ENCODE results near the gene MARF1. TPM values are rescaled to one million over a fixed set of nuclear protein-coding genes. Genes with fewer than 3 reads are reported as not detected.

Gene MARF1
- total RNA-seq, 1 donor: 25.7 TPM

DNA sequence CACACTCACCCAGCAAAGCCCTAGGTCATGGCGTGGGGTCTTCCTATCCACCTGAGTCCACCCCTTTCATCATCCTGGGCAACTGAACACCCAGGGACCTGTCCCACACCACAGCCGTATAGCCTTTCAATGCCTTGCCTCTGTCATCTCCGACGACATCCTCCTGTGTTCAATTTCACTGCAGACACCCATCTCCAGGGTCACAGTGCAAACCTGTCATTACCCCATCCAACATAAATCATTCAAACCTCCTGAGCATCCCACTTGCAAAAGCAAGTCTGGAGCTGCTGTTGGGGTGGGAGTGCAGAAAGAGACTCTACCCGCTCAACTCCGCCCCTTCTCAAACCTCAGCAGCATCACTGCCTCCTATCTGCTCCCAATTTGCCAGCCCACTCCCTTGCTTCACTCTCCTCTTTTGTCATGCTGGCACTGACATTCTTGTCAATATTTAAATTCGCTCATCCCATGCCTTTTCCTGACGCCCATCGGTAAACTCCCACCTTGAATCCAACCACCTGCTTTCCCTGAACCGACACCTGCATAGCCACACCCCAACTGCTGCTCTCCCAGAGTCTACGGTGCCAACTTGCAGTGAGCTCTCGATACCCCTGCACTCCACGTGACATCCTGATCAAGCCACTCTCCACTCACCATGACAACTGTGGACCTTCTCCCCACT is 37.0 kb downstream of the MARF1 start:
- no peaks in the 10 kb centered on the region for H3K9me3 ChIP-seq (ENCODE audit: low read depth, low read length)
- peaks cover 47% of the 10 kb centered on the region for H3K36me3 ChIP-seq (ENCODE audit: insufficient read depth, low read length)
- H3K4me3 ChIP-seq (ENCODE audit: insufficient read depth, low read length): no peak overlapping the region
- H3K4me1 ChIP-seq (ENCODE audit: insufficient read depth, low read length): peaks cover 40% of the 10 kb centered on the region
- TF ChIP-seq, protein P1, sequence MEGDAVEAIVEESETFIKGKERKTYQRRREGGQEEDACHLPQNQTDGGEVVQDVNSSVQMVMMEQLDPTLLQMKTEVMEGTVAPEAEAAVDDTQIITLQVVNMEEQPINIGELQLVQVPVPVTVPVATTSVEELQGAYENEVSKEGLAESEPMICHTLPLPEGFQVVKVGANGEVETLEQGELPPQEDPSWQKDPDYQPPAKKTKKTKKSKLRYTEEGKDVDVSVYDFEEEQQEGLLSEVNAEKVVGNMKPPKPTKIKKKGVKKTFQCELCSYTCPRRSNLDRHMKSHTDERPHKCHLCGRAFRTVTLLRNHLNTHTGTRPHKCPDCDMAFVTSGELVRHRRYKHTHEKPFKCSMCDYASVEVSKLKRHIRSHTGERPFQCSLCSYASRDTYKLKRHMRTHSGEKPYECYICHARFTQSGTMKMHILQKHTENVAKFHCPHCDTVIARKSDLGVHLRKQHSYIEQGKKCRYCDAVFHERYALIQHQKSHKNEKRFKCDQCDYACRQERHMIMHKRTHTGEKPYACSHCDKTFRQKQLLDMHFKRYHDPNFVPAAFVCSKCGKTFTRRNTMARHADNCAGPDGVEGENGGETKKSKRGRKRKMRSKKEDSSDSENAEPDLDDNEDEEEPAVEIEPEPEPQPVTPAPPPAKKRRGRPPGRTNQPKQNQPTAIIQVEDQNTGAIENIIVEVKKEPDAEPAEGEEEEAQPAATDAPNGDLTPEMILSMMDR (IDR thresholded peaks at IDR 0.05; ENCODE audit: extremely low read depth, low read depth, low read length): no peak
- no peaks in the 10 kb centered on the region for H3K27me3 ChIP-seq (ENCODE audit: insufficient read depth, low read length)
- no peak overlapping the region for H3K4me2 ChIP-seq (ENCODE audit: insufficient read depth, low read length)
- no peak overlapping the region for H2AFZ ChIP-seq (ENCODE audit: low read length)
- H3K27ac ChIP-seq (ENCODE audit: low read depth, low read length): no peak overlapping the region
- H4K20me1 ChIP-seq (ENCODE audit: insufficient read depth, low read length): peaks cover 9% of the 10 kb centered on the region
- DNase-seq (ENCODE audit: insufficient read length, low spot score, missing footprints): no peak
- H3K79me2 ChIP-seq (ENCODE audit: insufficient read depth, low read length): no peaks in the 10 kb centered on the region

DNA sequence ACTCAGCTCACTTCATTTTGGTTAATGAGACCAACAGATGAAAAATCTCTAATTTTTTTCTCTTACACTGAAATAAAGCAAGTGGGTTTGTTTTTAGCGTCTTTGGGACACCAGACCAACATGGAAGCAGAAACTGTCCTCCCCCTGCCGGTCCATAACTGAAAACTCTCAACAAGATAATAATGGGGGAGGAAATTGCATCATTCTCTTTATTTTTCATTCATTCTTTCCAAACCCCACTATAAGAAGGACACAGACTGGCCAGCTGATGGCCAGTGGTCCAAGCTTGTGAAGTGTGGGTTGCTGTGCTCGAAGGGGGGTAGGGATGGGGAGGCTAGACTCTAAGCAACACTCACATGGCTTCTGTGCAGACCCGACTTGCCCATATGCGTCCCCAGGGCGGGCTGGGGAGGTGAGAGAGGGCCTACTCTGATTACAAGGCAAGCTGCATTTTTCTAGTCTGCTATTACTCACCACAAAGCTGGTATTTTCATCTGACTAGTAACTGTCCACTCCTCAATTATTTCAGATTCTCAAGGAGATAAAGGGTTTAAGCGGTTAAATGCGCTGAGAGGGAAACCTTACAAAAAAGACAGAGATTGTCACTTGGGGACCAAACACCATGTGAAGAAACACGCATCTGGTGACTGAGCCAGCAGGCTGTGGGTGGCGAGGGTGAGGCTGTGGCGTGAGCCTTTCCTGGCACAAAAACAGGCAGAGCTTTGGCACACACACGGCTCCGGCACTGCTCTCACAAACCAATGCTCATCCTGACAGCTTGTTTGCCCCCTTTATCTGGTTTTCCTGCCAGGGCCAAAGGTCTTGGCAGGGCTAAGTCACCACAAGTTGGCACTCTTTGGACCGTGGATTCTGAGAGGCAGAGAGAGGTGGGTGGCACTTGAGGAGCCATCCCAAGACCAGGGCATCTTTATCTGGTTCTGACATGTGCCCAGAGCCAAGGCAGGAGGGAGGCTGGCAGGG is 38.2 kb downstream of the MARF1 start:
- Histone ChIP-seq H3K4me2 (ENCODE audit: insufficient read depth, low read length) (peak overlapping the region; percentile 52), H3K27ac (ENCODE audit: low read depth, low read length) (peak overlapping the region; percentile 42)
- no peak for DNase-seq (ENCODE audit: insufficient read length, low spot score, missing footprints)

DNA sequence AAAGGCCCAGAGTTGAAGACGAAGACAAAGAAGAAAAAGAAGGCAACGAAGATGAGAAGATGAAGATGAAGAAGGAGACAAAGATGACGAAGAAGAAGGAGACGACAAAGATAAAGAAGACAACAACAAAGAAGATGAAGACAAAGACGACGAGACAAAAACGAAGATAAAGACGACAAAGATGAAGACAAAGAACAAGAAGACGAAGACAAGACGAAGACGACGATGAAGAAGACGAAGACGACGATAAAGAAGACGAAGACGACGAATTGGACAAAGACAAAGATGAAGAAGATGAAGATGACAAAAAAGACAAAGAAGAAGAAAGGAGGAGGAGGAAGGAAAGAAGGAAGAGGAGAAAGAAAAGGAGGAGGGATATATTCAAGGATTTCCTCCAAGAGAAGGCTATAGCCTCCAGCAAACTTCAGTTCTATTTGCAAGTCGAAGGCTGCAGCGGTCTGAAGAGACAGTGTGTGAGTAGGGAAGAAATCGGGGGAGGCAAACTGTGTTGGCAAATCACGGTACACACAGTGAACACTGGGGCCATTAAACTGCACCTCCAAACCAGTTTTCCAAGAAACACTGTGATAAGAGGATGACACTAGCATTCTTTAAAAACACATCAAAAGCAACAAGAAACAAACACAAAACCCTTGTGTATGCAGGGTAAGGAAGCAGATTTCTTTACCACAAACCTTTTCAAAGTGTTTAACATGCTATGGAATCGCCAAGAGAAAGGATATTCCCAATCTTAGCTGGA is 40.5 kb downstream of the MARF1 start:
- TF ChIP-seq, protein P1 (IDR thresholded peaks at IDR 0.05; ENCODE audit: extremely low read depth, low read depth, low read length): no peak
- no peaks in the 10 kb centered on the region for H3K9me3 ChIP-seq (ENCODE audit: low read depth, low read length)
- no peak overlapping the region for H3K27ac ChIP-seq (ENCODE audit: low read depth, low read length)
- H3K36me3 ChIP-seq (ENCODE audit: insufficient read depth, low read length): peaks cover 57% of the 10 kb centered on the region
- no peak overlapping the region for H3K4me3 ChIP-seq (ENCODE audit: insufficient read depth, low read length)
- H3K4me1 ChIP-seq (ENCODE audit: insufficient read depth, low read length): peaks cover 21% of the 10 kb centered on the region
- H3K79me2 ChIP-seq (ENCODE audit: insufficient read depth, low read length): no peaks in the 10 kb centered on the region
- no peak overlapping the region for H2AFZ ChIP-seq (ENCODE audit: low read length)
- no peaks in the 10 kb centered on the region for H3K27me3 ChIP-seq (ENCODE audit: insufficient read depth, low read length)
- H3K4me2 ChIP-seq (ENCODE audit: insufficient read depth, low read length): no peak overlapping the region
- no peak for DNase-seq (ENCODE audit: insufficient read length, low spot score, missing footprints)
- H4K20me1 ChIP-seq (ENCODE audit: insufficient read depth, low read length): peaks cover 9% of the 10 kb centered on the region

More for the DNA sequence above, 38.2 kb downstream of the MARF1 start:
- no peaks in the 10 kb centered on the region for H3K79me2 ChIP-seq (ENCODE audit: insufficient read depth, low read length)
- no peaks in the 10 kb centered on the region for H3K27me3 ChIP-seq (ENCODE audit: insufficient read depth, low read length)
- H2AFZ ChIP-seq (ENCODE audit: low read length): no peak overlapping the region
- peaks cover 51% of the 10 kb centered on the region for H3K36me3 ChIP-seq (ENCODE audit: insufficient read depth, low read length)
- peaks cover 30% of the 10 kb centered on the region for H3K4me1 ChIP-seq (ENCODE audit: insufficient read depth, low read length)
- no peaks in the 10 kb centered on the region for H3K9me3 ChIP-seq (ENCODE audit: low read depth, low read length)
- H4K20me1 ChIP-seq (ENCODE audit: insufficient read depth, low read length): peaks cover 9% of the 10 kb centered on the region
- TF ChIP-seq, protein P1 (IDR thresholded peaks at IDR 0.05; ENCODE audit: extremely low read depth, low read depth, low read length): no peak
- H3K4me3 ChIP-seq (ENCODE audit: insufficient read depth, low read length): no peak overlapping the region

Measured in osteoblast (primary cell).